HCT116 (cell line): ENCODE data around the gene BTN1A1. TPM values are rescaled to one million over a fixed set of nuclear protein-coding genes. Genes with fewer than 3 reads are reported as not detected.

Experiments
- ATAC-seq: fragments of 200-7000 bp; cut with Tn5 transposase; 2 replicates; pipeline ENCODE4 v1.9.1; 2020; ENCODE audit warnings: mild to moderate bottlenecking, moderate library complexity
- BruUV-seq: library from RNA; stranded (reverse); fragments of 400-500 nt; replicated peaks from 2 replicates; lab custom pipeline; 2021; lab: Mats Ljungman, UMichigan
- CTCF ChIA-PET: fragments of 300-600 bp; sonication (Branson Sonifier 250); formaldehyde crosslinking; loops from one replicate; lab custom pipeline; 2021; ENCODE audit warnings: antibody characterized with exemption; lab: Charles Lee
- POLR2A ChIA-PET: fragments of 300-600, 350-600 bp; sonication (Branson Sonifier 250); formaldehyde crosslinking; loops from one replicate; lab custom pipeline; 2021; ENCODE audit warnings: antibody characterized with exemption; lab: Charles Lee
- RAD21 ChIA-PET, 2 experiments: fragments of 300-600 bp; sonication (Branson Sonifier 250); formaldehyde crosslinking; loops; one replicate each; lab custom pipeline; 2023; ENCODE audit warnings: low total read pairs in 2 of 2; ENCODE audit not compliant: uncharacterized antibody in 2 of 2, unreplicated experiment in 2 of 2, low non-redundant PET in 1 of 2; lab: Charles Lee
- DNase-seq: peaks from one replicate; pipeline ENCODE4 v3.0.0-alpha.2; 2010; ENCODE audit warnings: low read depth, low spot score
- H2AFZ ChIP-seq: fragments of 200-600 bp; shearing (Covaris generic), sonication (generic); 2 replicates; pipeline ENCODE4 v1.6.1; 2017; ENCODE audit warnings: low read depth, mixed run types, mixed read lengths, antibody characterized with exemption, low read length; ENCODE audit not compliant: poor library complexity, severe bottlenecking
- H3K27ac ChIP-seq: 2 replicates; pipeline ENCODE4 v1.5.1; 2012; ENCODE audit warnings: low read depth, low read length
- H3K27me3 ChIP-seq: fragments of 200-600 bp; sonication (generic); 2 replicates; pipeline ENCODE4 v1.6.1; 2016; ENCODE audit warnings: mixed run types, low read length, mixed read lengths; ENCODE audit not compliant: insufficient read depth
- H3K36me3 ChIP-seq, 2 experiments: fragments of 200-500 bp in 1 of 2; fragments of 200-600 bp in 1 of 2; sonication (Bioruptor generic) in 1 of 2; sonication (generic) in 1 of 2; 2 replicates each; pipeline versions ENCODE4 v1.5.1 to v1.6.1; 2014 to 2016; ENCODE audit warnings: low read length in 2 of 2, inconsistent platforms in 1 of 2, mixed read lengths in 1 of 2, mixed run types in 1 of 2; ENCODE audit not compliant: insufficient read depth in 2 of 2, control insufficient read depth in 1 of 2
- H3K4me1 ChIP-seq, 2 experiments: fragments of 200-600 bp in 1 of 2; sonication (generic) in 1 of 2; 2 replicates each; pipeline versions ENCODE4 v1.5.1 to v1.6.1; 2012 to 2017; ENCODE audit warnings: low read length in 2 of 2, inconsistent platforms in 1 of 2, mild to moderate bottlenecking in 1 of 2, mixed read lengths in 1 of 2, mixed run types in 1 of 2, moderate library complexity in 1 of 2; ENCODE audit not compliant: insufficient read depth in 2 of 2, control insufficient read depth in 1 of 2
- H3K4me2 ChIP-seq: fragments of 200-600 bp; sonication (generic); 2 replicates; pipeline ENCODE4 v1.6.1; 2017; ENCODE audit warnings: mixed run types, low read length, mixed read lengths
- H3K4me3 ChIP-seq, 2 experiments: fragments of 200-600 bp in 1 of 2; sonication (generic) in 1 of 2; replicated peaks in 1 of 2; 2 replicates each; pipeline ENCODE4 v1.5.1; 2011 to 2016; ENCODE audit warnings: low read length in 2 of 2, control low read depth in 1 of 2, low read depth in 1 of 2, mild to moderate bottlenecking in 1 of 2, mixed read lengths in 1 of 2, mixed run types in 1 of 2
- H3K79me2 ChIP-seq: fragments of 200-600 bp; sonication (generic); 2 replicates; pipeline ENCODE4 v1.6.1; 2017; ENCODE audit warnings: mild to moderate bottlenecking, mixed run types, low read length, moderate library complexity, mixed read lengths; ENCODE audit not compliant: insufficient read depth
- H3K9ac ChIP-seq: fragments of 200-600 bp; sonication (generic); 2 replicates; pipeline ENCODE4 v1.6.1; 2016; ENCODE audit warnings: low read length, mixed read lengths
- H3K9me2 ChIP-seq: fragments of 200-600 bp; sonication (generic), shearing (Covaris generic); 2 replicates; pipeline ENCODE4 v1.6.1; 2017; ENCODE audit warnings: mixed run types, mild to moderate bottlenecking, moderate library complexity; ENCODE audit not compliant: insufficient read depth
- H3K9me3 ChIP-seq, 2 experiments: fragments of 200-500 bp in 1 of 2; fragments of 200-600 bp in 1 of 2; sonication (Bioruptor generic) in 1 of 2; sonication (generic) in 1 of 2; 2 replicates each; pipeline ENCODE4 v1.6.1; 2014 to 2017; ENCODE audit warnings: low read length in 2 of 2, mixed read lengths in 2 of 2, inconsistent platforms in 1 of 2, low read depth in 1 of 2, mild to moderate bottlenecking in 1 of 2, mixed run types in 1 of 2, moderate library complexity in 1 of 2; ENCODE audit not compliant: control insufficient read depth in 1 of 2, insufficient read depth in 1 of 2
- H4K20me1 ChIP-seq: fragments of 200-600 bp; sonication (generic), shearing (Covaris generic); 2 replicates; pipeline ENCODE4 v1.6.1; 2017; ENCODE audit warnings: mixed run types, mild to moderate bottlenecking, moderate library complexity; ENCODE audit not compliant: insufficient read depth
- EZH2phosphoT487 ChIP-seq: fragments of 200-600 bp; IDR thresholded peaks from 2 replicates; pipeline ENCODE4 v1.6.1; 2018; ENCODE audit warnings: antibody characterized with exemption, borderline replicate concordance
- JUND ChIP-seq: IDR thresholded peaks from 2 replicates; pipeline ENCODE4 v1.6.1; 2012
- MAX ChIP-seq: IDR thresholded peaks from 2 replicates; pipeline ENCODE4 v1.6.1; 2012
- POLR2A ChIP-seq: IDR thresholded peaks from 2 replicates; pipeline ENCODE4 v1.7.0; 2011; ENCODE audit warnings: borderline replicate concordance; ENCODE audit not compliant: insufficient read depth, insufficient read length; ENCODE audit errors: extremely low read depth
- POLR2AphosphoS5 ChIP-seq: IDR thresholded peaks from 2 replicates; pipeline ENCODE4 v1.6.1; 2011; ENCODE audit warnings: mild to moderate bottlenecking, low read depth, low read length, moderate library complexity
- REST ChIP-seq: IDR thresholded peaks from 2 replicates; pipeline ENCODE4 v1.6.1; 2012; ENCODE audit warnings: low read depth
- SP1 ChIP-seq: IDR thresholded peaks from 2 replicates; pipeline ENCODE4 v1.6.1; 2012; ENCODE audit warnings: low read depth
- TCF7L2 ChIP-seq: IDR thresholded peaks from 2 replicates; pipeline ENCODE4 v1.7.0; 2011; ENCODE audit warnings: borderline replicate concordance, inconsistent platforms; ENCODE audit not compliant: insufficient read depth, insufficient read length; ENCODE audit errors: extremely low read depth
- YY1 ChIP-seq: IDR thresholded peaks from 2 replicates; pipeline ENCODE4 v1.6.1; 2011; ENCODE audit warnings: low read length, low read depth, moderate library complexity, mild to moderate bottlenecking; ENCODE audit not compliant: insufficient replicate concordance; ENCODE audit errors: extremely low read depth
- intact Hi-C: fragments of 100-400 bp; cut with micrococcal nuclease; formaldehyde crosslinking; loops from 2 replicates; pipeline ENCODE4 v1.10.0; 2022
- total RNA-seq: library from RNA; stranded (reverse); gene quantifications from one replicate; pipeline ENCODE4 v1.2.1, GENCODE V29; 2021; ENCODE audit not compliant: unreplicated experiment

Gene BTN1A1
- total RNA-seq, 1 experiment from 2014 or later, result 0.32 TPM

DNA sequence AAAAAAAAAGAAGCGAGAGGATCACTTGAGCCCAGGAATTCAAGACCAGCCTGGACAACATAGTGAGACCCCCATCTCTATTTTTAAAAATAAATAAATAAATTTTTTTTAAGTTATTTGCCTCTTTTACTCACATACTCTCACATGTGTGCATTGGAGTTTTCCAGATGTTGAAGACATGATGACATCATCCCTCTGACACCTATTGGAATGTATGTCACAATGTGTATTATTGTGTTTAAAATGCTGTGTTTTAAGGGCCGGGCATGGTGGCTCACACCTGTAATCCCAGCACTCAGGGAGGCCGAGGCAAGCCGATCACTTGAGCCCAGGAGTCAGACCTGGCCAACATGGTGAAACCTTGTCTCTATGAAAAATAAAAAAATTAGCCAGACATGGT is 17.8 kb upstream of the BTN1A1 start:
- Histone ChIP-seq H3K27ac (no peak overlapping the region), H4K20me1 (no peaks in the 10 kb centered on the region), H2AFZ (no peak overlapping the region), H3K79me2 (no peaks in the 10 kb centered on the region), H3K9ac (no peak overlapping the region), H3K9me2 (no peaks in the 10 kb centered on the region), H3K4me3 (no peak overlapping the region), H3K36me3 (no peaks in the 10 kb centered on the region), H3K4me2 (no peak overlapping the region), H3K4me1 (no peaks in the 10 kb centered on the region), H3K27me3 (no peaks in the 10 kb centered on the region), H3K9me3 (peaks cover 0 to 3% of the 10 kb centered on the region in 2 experiments; a peak in 1 of 4 replicates)
- ChIA-PET POLR2A (no interaction called here), CTCF (no interaction called here), RAD21 (no interaction called here)
- intact Hi-C loops, result no loop called here
- ATAC-seq (no peak), DNase-seq (no peak)
- TF ChIP-seq JUND, result no peak
- TF ChIP-seq POLR2A, result no peak
- TF ChIP-seq SP1, result no peak
- no peak for TF ChIP-seq REST
- TF ChIP-seq YY1, result no peak
- no peak for TF ChIP-seq TCF7L2
- no peak for TF ChIP-seq POLR2AphosphoS5
- TF ChIP-seq EZH2phosphoT487, result no peak
- no peak for TF ChIP-seq MAX
- BruUV-seq, result no TSS peak
